Cardiac muscle cell (in vitro differentiated cells and primary cell): ENCODE results near the gene PHF21B. TPM values are rescaled to one million over a fixed set of nuclear protein-coding genes. Genes with fewer than 3 reads are reported as not detected.

ENCODE experiments used
- DNase-seq, 2 donors: peaks; one replicate each; pipeline versions ENCODE4 v3.0.0 to v3.0.0-alpha.2; 2010 to 2017; ENCODE audit warnings: low read depth in 1 of 2, low spot score in 1 of 2
- H3K27ac ChIP-seq: fragments of 200-600 bp; sonication (generic); 2 replicates; pipeline ENCODE4 v1.5.1; 2016
- H3K27me3 ChIP-seq: fragments of 200-600 bp; sonication (generic); 2 replicates; pipeline ENCODE4 v1.6.0; 2016; ENCODE audit warnings: control low read depth
- H3K36me3 ChIP-seq: fragments of 200-600 bp; sonication (generic); 2 replicates; pipeline ENCODE4 v1.5.1; 2016; ENCODE audit warnings: control low read depth
- H3K4me1 ChIP-seq: fragments of 200-600 bp; sonication (generic); 2 replicates; pipeline ENCODE4 v1.8.1; 2017; ENCODE audit warnings: low read depth, mild to moderate bottlenecking, mixed run types
- H3K4me3 ChIP-seq: fragments of 200-600 bp; sonication (generic); 2 replicates; pipeline ENCODE4 v1.5.1; 2016; ENCODE audit warnings: mild to moderate bottlenecking
- H3K9me3 ChIP-seq: fragments of 200-600 bp; sonication (generic); 2 replicates; pipeline ENCODE4 v1.5.1; 2017; ENCODE audit warnings: low read depth, mild to moderate bottlenecking, control low read depth
- polyA plus RNA-seq: library from polyadenylated mRNA; unstranded; fragments of >200 nt; fragmentation: Nextera tagmentation; extraction: Ambion mirVana; gene quantifications from 2 replicates; pipeline ENCODE4 v1.2.1, GENCODE V29; 2016
- total RNA-seq: library from RNA; depleted of rRNA; stranded (reverse); fragments of >200 nt; gene quantifications from 2 replicates; pipeline ENCODE4 v1.2.3, GENCODE V29; 2016
- TF ChIP-seq, protein P1 (sequence below): IDR thresholded peaks from 2 replicates; pipeline ENCODE4 v1.5.1; 2012; ENCODE audit warnings: low read depth, mild to moderate bottlenecking, low read length

PHF21B gene
- total and polyA plus RNA-seq, 2 experiments from 2014 or later: 3.0 to 7.2 TPM

DNA sequence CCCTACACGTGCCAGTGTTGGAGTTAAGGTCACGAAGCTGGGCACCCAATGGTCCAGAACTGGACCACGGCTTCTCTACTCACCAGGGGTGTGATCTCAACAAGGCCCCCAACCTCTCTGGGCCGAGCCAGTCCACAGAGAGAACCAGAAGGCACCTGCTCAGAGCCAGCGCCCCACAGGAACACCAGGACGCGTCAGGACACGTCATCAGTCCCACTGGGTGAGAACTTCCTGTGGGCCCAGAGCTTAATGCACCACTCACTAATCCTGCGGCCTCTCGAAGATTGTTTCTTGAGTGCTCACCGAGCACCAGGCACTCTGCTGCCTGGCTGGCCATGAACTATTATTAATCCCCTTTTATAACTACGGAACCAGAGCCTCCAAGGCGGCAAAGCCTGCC lies 10.1 kb downstream of the PHF21B start:
- Histone ChIP-seq H3K27ac (no peak overlapping the region), H3K36me3 (no peaks in the 10 kb centered on the region), H3K27me3 (no peaks in the 10 kb centered on the region), H3K4me3 (no peak overlapping the region), H3K4me1 (peaks cover 15% of the 10 kb centered on the region), H3K9me3 (no peaks in the 10 kb centered on the region)
- TF ChIP-seq, protein P1, sequence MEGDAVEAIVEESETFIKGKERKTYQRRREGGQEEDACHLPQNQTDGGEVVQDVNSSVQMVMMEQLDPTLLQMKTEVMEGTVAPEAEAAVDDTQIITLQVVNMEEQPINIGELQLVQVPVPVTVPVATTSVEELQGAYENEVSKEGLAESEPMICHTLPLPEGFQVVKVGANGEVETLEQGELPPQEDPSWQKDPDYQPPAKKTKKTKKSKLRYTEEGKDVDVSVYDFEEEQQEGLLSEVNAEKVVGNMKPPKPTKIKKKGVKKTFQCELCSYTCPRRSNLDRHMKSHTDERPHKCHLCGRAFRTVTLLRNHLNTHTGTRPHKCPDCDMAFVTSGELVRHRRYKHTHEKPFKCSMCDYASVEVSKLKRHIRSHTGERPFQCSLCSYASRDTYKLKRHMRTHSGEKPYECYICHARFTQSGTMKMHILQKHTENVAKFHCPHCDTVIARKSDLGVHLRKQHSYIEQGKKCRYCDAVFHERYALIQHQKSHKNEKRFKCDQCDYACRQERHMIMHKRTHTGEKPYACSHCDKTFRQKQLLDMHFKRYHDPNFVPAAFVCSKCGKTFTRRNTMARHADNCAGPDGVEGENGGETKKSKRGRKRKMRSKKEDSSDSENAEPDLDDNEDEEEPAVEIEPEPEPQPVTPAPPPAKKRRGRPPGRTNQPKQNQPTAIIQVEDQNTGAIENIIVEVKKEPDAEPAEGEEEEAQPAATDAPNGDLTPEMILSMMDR: no peak
- DNase-seq: no peak

DNA sequence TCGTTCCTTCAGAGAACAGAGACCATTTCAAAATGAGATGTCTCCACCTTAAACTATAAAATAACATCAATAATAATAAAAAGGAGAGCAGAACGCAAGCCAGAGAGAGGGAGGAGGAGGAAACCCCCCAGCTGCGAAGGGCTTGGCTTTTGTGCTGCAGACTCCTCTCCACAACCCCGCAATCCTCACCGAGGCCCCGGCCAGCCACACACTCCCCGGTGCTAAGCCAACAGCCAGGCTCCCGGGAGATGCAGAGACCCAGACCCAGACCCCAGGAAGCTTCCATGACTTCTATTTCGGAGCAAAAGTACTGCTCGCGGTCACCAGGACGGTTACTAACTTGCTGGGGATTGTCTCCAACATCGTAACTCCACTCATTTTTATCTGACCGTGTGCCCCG lies 10.6 kb downstream of the PHF21B start:
- TF ChIP-seq, protein P1: no peak
- H3K36me3 ChIP-seq: no peaks in the 10 kb centered on the region
- H3K27ac ChIP-seq: no peak overlapping the region

DNA sequence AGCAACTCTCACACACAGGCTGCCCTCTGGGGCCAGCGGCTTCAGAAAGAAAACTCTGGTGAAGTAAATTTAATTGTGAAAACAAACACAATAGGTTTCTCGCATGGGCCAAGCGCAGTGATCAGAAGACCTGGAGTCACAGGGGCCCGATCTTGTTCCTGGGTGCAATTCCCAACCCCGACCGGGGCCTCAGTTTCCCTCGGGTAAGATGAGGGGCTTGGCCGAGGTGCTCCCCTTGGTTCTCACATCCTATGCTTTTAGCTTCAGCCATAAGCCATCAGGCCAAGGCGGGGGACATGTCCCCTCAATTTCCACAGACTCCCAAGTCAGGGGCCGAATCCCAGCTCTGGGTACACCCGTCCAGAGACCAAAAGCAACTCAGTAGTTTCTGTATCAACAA lies 11.5 kb downstream of the PHF21B start:
- H3K9me3 ChIP-seq: no peaks in the 10 kb centered on the region
- TF ChIP-seq, protein P1: no peak
- no peaks in the 10 kb centered on the region for H3K27me3 ChIP-seq
- no peak overlapping the region for H3K27ac ChIP-seq
- DNase-seq: no peak
- no peak overlapping the region for H3K4me3 ChIP-seq
- H3K4me1 ChIP-seq: peaks cover 27% of the 10 kb centered on the region
- no peaks in the 10 kb centered on the region for H3K36me3 ChIP-seq

More for the DNA sequence above, 10.6 kb downstream of the PHF21B start:
- Histone ChIP-seq H3K27me3 (no peaks in the 10 kb centered on the region), H3K4me1 (peaks cover 19% of the 10 kb centered on the region), H3K4me3 (no peak overlapping the region), H3K9me3 (no peaks in the 10 kb centered on the region)
- DNase-seq: no peak

DNA sequence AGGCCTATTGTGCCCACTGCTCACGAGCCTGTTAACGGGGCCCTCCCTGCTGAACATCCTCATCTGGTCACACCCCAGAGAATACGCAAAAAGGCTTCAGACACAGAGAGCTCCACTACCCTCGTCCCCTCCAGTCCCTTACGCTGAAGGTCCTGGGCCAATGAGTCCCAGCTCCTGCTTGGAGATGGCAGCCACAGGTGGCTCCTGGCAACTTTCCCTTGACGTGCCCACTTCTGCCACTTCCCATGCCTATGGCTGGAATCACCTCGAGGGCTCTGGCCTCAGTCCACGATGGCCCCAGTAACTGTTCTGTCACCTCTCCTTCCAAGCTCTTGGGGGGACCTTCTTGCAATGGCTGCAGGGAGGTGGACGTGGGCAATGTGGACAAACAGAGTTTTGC lies 12.7 kb downstream of the PHF21B start:
- DNase-seq: no peak
- Histone ChIP-seq H3K4me1 (peaks cover 27% of the 10 kb centered on the region), H3K27ac (no peak overlapping the region), H3K9me3 (no peaks in the 10 kb centered on the region), H3K27me3 (no peaks in the 10 kb centered on the region), H3K4me3 (no peak overlapping the region), H3K36me3 (no peaks in the 10 kb centered on the region)
- TF ChIP-seq, protein P1: no peak

DNA sequence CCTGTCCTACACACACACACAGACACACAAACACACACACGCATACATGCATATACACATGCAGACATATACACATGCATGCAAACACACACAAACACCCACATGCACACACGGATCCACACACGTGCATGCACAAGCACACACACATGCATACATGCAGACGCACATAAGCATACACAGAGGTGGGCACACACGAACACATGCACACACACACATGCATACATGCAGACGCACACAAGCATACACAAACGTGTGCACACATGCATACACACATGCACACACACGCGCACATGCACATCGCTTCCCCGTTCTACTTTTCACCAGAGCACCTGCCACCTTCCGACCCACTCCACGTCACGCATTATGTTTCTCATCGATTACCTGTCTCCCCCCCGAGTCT lies 13.2 kb downstream of the PHF21B start:
- TF ChIP-seq, protein P1: no peak
- H3K9me3 ChIP-seq: no peaks in the 10 kb centered on the region
- peaks cover 27% of the 10 kb centered on the region for H3K4me1 ChIP-seq
- H3K27me3 ChIP-seq: no peaks in the 10 kb centered on the region
- H3K27ac ChIP-seq: no peak overlapping the region
- H3K4me3 ChIP-seq: no peak overlapping the region
- H3K36me3 ChIP-seq: no peaks in the 10 kb centered on the region
- no peak for DNase-seq

DNA sequence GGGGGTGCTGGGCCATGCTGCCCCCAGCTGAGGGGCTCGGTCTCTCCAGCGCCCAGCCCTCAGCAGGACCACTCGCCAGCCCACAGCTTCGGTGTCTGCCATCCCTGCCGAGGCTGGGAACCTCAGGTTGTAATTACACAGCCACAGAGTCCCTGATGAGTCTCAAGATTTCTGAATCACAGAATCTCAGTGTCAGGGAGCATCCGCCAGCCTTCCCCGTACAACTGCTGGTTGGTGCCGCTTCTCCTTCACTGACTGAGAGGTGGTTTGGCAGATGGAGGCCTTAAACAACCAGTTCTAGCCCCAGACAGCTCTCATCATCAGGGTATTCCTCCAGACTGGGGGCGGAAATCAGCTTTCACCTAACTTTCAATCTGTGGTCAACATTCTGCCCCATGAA lies 13.7 kb downstream of the PHF21B start:
- Histone ChIP-seq H3K36me3 (no peaks in the 10 kb centered on the region), H3K27ac (no peak overlapping the region), H3K27me3 (no peaks in the 10 kb centered on the region), H3K4me1 (peaks cover 27% of the 10 kb centered on the region), H3K9me3 (no peaks in the 10 kb centered on the region), H3K4me3 (no peak overlapping the region)
- TF ChIP-seq, protein P1: no peak
- DNase-seq: no peak
